Kidney epithelial cell (primary cell): ENCODE measurements around the gene FAM110A. TPM values are rescaled to one million over a fixed set of nuclear protein-coding genes. Genes with fewer than 3 reads are reported as not detected.
"Not testable (repeated sequence)": the region's sequence is repeated elsewhere in the genome, so short reads cannot be mapped to it uniquely, and the experiment has no call there.

Source experiments
- DNase-seq: peaks from one replicate; pipeline ENCODE4 v3.0.0-alpha.2; 2010; ENCODE audit warnings: low read depth
- H3K27me3 ChIP-seq: 2 replicates; pipeline ENCODE4 v1.6.0; 2011; ENCODE audit warnings: low read length; ENCODE audit not compliant: control insufficient read depth, insufficient read depth
- H3K36me3 ChIP-seq: 2 replicates; pipeline ENCODE4 v1.5.1; 2011; ENCODE audit warnings: low read length; ENCODE audit not compliant: control insufficient read depth, insufficient read depth
- H3K4me3 ChIP-seq: 2 replicates; pipeline ENCODE4 v1.5.1; 2011; ENCODE audit warnings: low read depth, mild to moderate bottlenecking, control low read depth, low read length
- total RNA-seq: library from RNA; depleted of rRNA; stranded (reverse); fragments of >200 nt; gene quantifications from 2 replicates; pipeline ENCODE4 v1.2.3, GENCODE V29; 2015
- TF ChIP-seq, protein P1 (sequence below): IDR thresholded peaks from 2 replicates; pipeline ENCODE4 v1.5.1; 2011; ENCODE audit warnings: mild to moderate bottlenecking, moderate library complexity, low read length, control low read depth, inconsistent platforms; ENCODE audit not compliant: insufficient read depth, poor library complexity, severe bottlenecking

The FAM110A gene
- total RNA-seq, 1 donor from 2014 or later: 6.2 TPM

GRCh38 chr20:801678-802077 lies 31.8 kb upstream of the FAM110A start:
- TF ChIP-seq, protein P1, sequence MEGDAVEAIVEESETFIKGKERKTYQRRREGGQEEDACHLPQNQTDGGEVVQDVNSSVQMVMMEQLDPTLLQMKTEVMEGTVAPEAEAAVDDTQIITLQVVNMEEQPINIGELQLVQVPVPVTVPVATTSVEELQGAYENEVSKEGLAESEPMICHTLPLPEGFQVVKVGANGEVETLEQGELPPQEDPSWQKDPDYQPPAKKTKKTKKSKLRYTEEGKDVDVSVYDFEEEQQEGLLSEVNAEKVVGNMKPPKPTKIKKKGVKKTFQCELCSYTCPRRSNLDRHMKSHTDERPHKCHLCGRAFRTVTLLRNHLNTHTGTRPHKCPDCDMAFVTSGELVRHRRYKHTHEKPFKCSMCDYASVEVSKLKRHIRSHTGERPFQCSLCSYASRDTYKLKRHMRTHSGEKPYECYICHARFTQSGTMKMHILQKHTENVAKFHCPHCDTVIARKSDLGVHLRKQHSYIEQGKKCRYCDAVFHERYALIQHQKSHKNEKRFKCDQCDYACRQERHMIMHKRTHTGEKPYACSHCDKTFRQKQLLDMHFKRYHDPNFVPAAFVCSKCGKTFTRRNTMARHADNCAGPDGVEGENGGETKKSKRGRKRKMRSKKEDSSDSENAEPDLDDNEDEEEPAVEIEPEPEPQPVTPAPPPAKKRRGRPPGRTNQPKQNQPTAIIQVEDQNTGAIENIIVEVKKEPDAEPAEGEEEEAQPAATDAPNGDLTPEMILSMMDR: no peak
- no peaks in the 10 kb centered on the region for H3K27me3 ChIP-seq
- no peaks in the 10 kb centered on the region for H3K36me3 ChIP-seq
- no peak for DNase-seq
- no peak overlapping the region for H3K4me3 ChIP-seq

DNA sequence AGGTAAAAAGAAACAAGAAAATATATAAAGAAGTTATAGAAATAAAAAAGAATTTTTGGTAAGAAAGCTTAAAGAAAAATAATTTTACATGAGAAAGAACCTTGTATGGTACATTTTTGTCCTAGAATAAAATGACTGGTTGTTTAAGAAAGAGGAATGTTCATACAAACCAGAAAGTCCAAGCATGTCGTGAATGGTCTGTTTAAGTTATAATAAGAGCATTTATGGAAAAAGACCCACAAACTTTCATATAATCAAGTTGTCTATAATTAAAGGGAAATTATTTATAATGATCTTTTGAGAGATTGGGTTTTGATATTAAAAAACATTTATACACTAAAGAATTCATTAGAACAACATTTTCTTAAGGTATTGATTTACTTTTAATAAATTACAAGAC lies 27.8 kb upstream of the FAM110A start:
- Histone ChIP-seq H3K36me3 (no peaks in the 10 kb centered on the region), H3K27me3 (no peaks in the 10 kb centered on the region), H3K4me3 (no peak overlapping the region)
- DNase-seq: no peak
- TF ChIP-seq, protein P1: no peak

GRCh38 chr20:811776-812434 lies 21.6 kb upstream of the FAM110A start:
- not testable (repeated sequence) for H3K27me3 ChIP-seq, H3K4me3 ChIP-seq, DNase-seq, H3K36me3 ChIP-seq

- not testable (repeated sequence) for H3K4me3 ChIP-seq, H3K27me3 ChIP-seq, DNase-seq, H3K36me3 ChIP-seq
These were observed 21.1 kb upstream of the FAM110A start for GRCh38 chr20:812435-812814.

DNA sequence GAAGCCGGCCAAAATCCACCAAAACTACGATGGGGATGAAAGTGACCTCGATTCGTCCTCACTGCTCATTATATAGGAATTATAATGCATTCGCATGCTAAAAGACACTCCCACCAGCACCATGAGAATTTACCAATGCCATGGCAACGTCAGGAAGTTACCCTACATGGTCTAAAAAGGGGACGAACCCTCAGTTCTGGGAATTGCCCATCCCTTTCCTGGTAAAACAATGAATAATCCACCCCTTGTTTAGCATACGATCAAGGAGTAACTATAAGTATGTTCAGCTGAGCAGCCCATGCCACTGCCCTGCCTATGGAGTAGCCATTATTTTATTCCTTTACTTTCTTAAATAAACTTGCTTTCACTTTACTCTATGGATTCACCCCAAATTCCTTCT lies 20.1 kb upstream of the FAM110A start:
- H3K27me3 ChIP-seq: no peaks in the 10 kb centered on the region
- no peaks in the 10 kb centered on the region for H3K36me3 ChIP-seq
- TF ChIP-seq, protein P1: no peak
- no peak for DNase-seq
- no peak overlapping the region for H3K4me3 ChIP-seq

DNA sequence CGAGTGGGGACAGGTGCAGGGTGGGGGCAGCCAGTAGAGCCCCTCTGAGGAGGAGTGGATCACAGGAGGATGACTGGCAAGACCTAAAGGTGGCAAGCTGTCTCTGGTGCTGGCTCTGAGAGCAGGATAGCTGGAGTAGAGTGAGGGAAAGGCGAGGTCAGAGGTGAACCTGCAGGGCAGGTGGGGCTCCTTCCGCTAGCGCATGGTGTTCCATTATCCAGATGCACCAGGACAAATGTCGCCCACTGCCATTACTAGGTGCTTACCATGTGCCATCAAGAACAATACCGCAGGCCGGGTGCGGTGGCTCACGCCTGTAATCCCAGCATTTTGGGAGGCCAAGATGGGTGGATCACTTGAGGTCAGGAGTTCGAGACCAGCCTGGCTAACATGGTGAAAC lies 18.3 kb upstream of the FAM110A start:
- TF ChIP-seq, protein P1: no peak
- no peak overlapping the region for H3K4me3 ChIP-seq
- H3K27me3 ChIP-seq: peaks cover 2% of the 10 kb centered on the region

GRCh38 chr20:815914-816606 lies 17.5 kb upstream of the FAM110A start:
- no peak for DNase-seq

More for the DNA sequence above, 18.3 kb upstream of the FAM110A start:
- DNase-seq: no peak
- no peaks in the 10 kb centered on the region for H3K36me3 ChIP-seq

More at GRCh38 chr20:815914-816606, 17.5 kb upstream of the FAM110A start:
- Histone ChIP-seq H3K36me3 (no peaks in the 10 kb centered on the region), H3K4me3 (no peak overlapping the region), H3K27me3 (peaks cover 2% of the 10 kb centered on the region)
- TF ChIP-seq, protein P1: peak; percentile 97
